ENCODE results near the gene IL1B.

The IL1B gene

DNA sequence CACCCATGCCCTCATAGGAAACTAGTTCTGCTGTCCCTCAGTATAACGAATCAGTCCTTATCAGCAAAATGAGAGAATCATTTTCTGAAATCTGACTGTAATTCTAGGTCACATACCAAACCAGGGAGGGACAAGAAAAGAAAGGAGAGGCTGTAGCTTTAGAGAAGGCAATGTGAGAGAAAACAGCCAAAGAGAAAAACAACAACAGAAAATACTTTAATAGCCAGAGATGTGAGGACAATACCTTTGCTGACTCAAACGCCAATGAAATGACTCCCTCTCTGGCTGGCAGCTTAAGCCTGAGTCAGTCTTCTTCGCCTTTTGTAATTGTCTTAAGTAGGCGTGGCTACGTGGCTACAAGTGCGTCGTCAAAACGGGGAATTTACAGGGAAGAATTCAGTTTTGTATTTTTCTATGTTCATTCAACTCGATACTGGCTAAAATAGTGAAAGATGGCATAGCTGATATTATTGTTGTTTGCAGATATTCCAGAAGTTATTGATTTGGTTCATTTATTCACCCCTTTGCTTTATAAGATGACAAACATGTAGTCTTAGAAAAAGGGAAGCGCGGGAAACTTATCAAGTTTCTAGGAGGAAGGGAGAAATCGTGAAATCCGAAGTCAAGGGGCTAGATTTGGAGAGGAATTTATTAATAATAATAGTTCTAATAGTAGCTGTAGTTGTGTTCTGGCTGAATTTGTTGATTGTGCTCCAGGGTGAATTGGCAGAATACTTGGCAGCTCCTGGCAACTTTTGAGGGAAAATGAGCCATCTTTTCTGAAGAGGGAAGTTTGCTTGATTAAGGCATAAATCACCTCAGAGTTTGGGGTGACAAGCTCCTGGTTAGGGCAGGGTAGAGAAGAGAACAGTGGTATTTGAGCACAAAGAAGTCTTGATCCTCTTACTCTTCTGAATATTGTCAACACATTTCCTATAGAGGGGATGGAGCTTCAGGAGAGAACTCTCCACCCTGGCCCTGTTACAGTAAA lies 52.1 kb downstream of the IL1B start, which contains the start of gene IL1A:
Gene IL1A, minus strand, starts transcription at position 295 of the 991 bp plus-strand sequence. CDS start 723 bp downstream, outside the sequence.
- no peak for TF ChIP-seq CTCF (conservative IDR thresholded peaks at IDR 0.05; ENCODE audit: low read depth, low read length)
- H2AFZ ChIP-seq (ENCODE audit: low read depth), result no peak within 1 kb of the TSS
- H3K27ac ChIP-seq, result no peak within 1 kb of the TSS
- H3K4me3 ChIP-seq (IDR thresholded peaks at IDR 0.05; ENCODE audit: insufficient read depth, low read depth, low read length), result no peak within 1 kb of the TSS
- H4K20me1 ChIP-seq (ENCODE audit: insufficient read depth), result no peaks in the 10 kb centered on the region
- no peaks in the 10 kb centered on the region for H3K4me1 ChIP-seq (ENCODE audit: low read depth, poor library complexity, severe bottlenecking)
- H3K79me2 ChIP-seq (ENCODE audit: insufficient read depth, low read depth), result no peaks in the 10 kb centered on the region
- no peaks in the 10 kb centered on the region for H3K36me3 ChIP-seq (ENCODE audit: insufficient read depth)
- no peak within 1 kb of the TSS for H3K4me2 ChIP-seq
- H3K27me3 ChIP-seq (ENCODE audit: insufficient read depth, low read depth), result no peaks in the 10 kb centered on the region
- no peak within 1 kb of the TSS for H3K9ac ChIP-seq

DNA sequence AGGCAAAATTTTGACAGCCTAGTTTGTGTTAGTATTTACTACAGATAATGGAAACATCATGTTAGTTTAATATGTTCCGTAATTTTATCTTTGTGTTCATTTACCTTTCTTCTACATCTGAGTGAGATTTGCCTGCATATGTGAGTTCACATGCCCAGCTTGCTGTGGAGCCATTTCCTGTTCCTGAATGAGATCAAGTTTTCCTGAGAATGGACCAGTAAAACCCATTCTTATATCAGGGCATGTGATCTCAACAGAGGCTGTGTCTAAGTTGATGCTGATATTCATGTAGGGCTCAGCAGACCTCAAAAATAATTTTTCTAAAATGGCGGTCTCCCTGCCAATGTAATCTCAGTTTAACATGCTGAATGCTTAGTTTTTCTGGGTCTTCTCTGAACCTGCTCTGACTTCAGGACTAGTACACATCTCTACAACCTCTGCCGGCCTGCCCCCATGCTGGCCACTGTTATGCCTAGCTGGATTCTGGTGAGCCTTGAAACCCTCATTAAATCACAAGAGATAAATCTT lies 53.3 kb downstream of the IL1B start:
- Histone ChIP-seq H2AFZ (ENCODE audit: low read depth) (no peak overlapping the region), H3K4me3 (IDR thresholded peaks at IDR 0.05; ENCODE audit: insufficient read depth, low read depth, low read length) (no peak overlapping the region), H3K4me2 (no peak overlapping the region), H3K27me3 (ENCODE audit: insufficient read depth, low read depth) (no peaks in the 10 kb centered on the region), H3K36me3 (ENCODE audit: insufficient read depth) (no peaks in the 10 kb centered on the region), H3K4me1 (ENCODE audit: low read depth, poor library complexity, severe bottlenecking) (no peaks in the 10 kb centered on the region), H4K20me1 (ENCODE audit: insufficient read depth) (no peaks in the 10 kb centered on the region), H3K9ac (no peak overlapping the region), H3K79me2 (ENCODE audit: insufficient read depth, low read depth) (no peaks in the 10 kb centered on the region), H3K27ac (no peak overlapping the region)
- no peak for TF ChIP-seq CTCF (conservative IDR thresholded peaks at IDR 0.05; ENCODE audit: low read depth, low read length)

DNA sequence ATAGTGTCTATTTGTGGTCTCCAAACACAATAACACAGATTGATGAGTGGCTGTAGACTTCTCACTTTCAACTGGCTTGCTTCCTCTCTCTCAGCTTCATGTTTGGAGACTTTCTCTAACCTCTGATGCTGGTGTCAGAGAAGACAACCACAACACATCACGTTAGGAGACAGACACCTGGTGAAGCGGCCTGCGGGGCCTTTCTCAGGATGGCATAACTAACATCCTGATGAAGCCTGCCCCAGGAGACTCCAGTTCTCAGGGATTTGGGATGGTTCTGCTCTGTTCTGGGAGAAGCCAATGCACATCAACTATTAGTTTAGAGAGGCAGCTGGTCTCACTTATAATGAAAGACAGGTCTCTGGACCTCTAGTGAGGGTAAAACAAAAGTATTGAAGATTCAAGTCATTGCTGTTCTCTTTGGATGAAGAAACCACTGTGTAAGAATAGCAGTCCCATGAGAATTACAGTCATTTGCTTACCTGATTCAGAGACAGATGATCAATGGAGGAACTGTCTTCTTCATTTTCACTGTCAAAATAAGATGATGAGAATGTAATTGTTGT lies 54.3 kb downstream of the IL1B start:
- H3K36me3 ChIP-seq (ENCODE audit: insufficient read depth), result no peaks in the 10 kb centered on the region
- H3K4me1 ChIP-seq (ENCODE audit: low read depth, poor library complexity, severe bottlenecking), result no peaks in the 10 kb centered on the region
- no peak for TF ChIP-seq CTCF (conservative IDR thresholded peaks at IDR 0.05; ENCODE audit: low read depth, low read length)
- H2AFZ ChIP-seq (ENCODE audit: low read depth), result no peak overlapping the region
- no peak overlapping the region for H3K9ac ChIP-seq
- H3K4me2 ChIP-seq, result no peak overlapping the region
- no peaks in the 10 kb centered on the region for H4K20me1 ChIP-seq (ENCODE audit: insufficient read depth)
- no peaks in the 10 kb centered on the region for H3K27me3 ChIP-seq (ENCODE audit: insufficient read depth, low read depth)
- no peak overlapping the region for H3K27ac ChIP-seq
- no peak overlapping the region for H3K4me3 ChIP-seq (IDR thresholded peaks at IDR 0.05; ENCODE audit: insufficient read depth, low read depth, low read length)
- H3K79me2 ChIP-seq (ENCODE audit: insufficient read depth, low read depth), result no peaks in the 10 kb centered on the region
